ENCODE data around the gene ERCC1. TPM values are rescaled to one million over a fixed set of nuclear protein-coding genes. Genes with fewer than 3 reads are reported as not detected.

Gene ERCC1
- total RNA-seq, 1 experiment from 2014 or later: 62.4 TPM

DNA sequence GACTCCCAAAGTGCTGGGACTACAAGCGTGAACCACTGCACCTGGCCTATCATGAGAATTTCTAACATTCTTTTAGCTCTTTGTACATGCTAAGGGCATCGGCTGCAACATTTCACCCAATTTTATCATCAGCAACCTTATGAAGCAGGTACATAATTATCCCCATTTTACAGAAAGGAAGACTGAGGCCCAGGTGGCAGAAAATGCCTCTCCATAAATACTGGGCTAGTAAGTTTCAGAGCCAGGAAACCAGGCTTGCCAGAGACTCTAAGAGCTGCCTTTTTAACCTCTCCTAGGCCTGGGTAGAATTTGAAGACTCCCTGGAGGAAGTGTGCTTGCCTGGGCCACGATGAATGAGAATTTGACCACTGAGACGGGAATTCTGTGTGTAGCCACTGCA lies 55.6 kb downstream of the ERCC1 start:
- no peaks in the 10 kb centered on the region for H3K9me3 Mint-ChIP-seq
- no peak overlapping the region for H2BK5ac ChIP-seq (ENCODE audit: insufficient read length, low read length)
- H3K23ac ChIP-seq (ENCODE audit: insufficient read length, low read depth, low read length): no peak overlapping the region
- peaks cover 3% of the 10 kb centered on the region for H3K79me1 ChIP-seq (ENCODE audit: insufficient read depth, low read depth, low read length, poor library complexity, severe bottlenecking)
- no peak overlapping the region for H2BK12ac ChIP-seq (ENCODE audit: insufficient read length, low read depth, low read length)
- H4K8ac ChIP-seq (replicated peaks; ENCODE audit: insufficient read length, low read depth, low read length): no peak overlapping the region
- H4K5ac ChIP-seq (ENCODE audit: insufficient read length, low read depth, low read length): no peak overlapping the region
- no peak overlapping the region for H3K14ac ChIP-seq (ENCODE audit: insufficient read depth, low read length)
- no peak overlapping the region for H3K18ac ChIP-seq (ENCODE audit: insufficient read length, low read depth, low read length)
- no peak overlapping the region for H3T11ph ChIP-seq (ENCODE audit: low read length)
- H3K4me2 ChIP-seq (ENCODE audit: insufficient read depth, insufficient read length, low read length): no peak overlapping the region
- H3K4me1 ChIP-seq (ENCODE audit: insufficient read depth, low read length): peaks cover 4% of the 10 kb centered on the region; the same call in 1 of the 2 replicates
- no CpG with 5 or more reads among the region's 4 CpGs for WGBS (ENCODE audit: extremely low coverage, insufficient read length, low lambda C conversion rate)
- peaks cover 16 to 35% (median 32%) of the 10 kb centered on the region in 3 experiments; a peak in 6 of 7 replicates for H3K36me3 Mint-ChIP-seq (ENCODE audit: insufficient read depth in 1 of 3, low read depth in 3 of 3)
- H2BK20ac ChIP-seq (ENCODE audit: low read depth, low read length, poor library complexity, severe bottlenecking): no peak overlapping the region
- peak overlapping the region in 2 of 3 experiments; percentile 67 to 75; a peak in 4 of 7 replicates for H3K27ac Mint-ChIP-seq
- H3K4me1 Mint-ChIP-seq: peaks cover 7 to 16% of the 10 kb centered on the region in 2 experiments
- no peak overlapping the region for H2AK5ac ChIP-seq (ENCODE audit: insufficient read length, low read length)
- H2BK120ac ChIP-seq (ENCODE audit: low read depth, low read length, poor library complexity, severe bottlenecking): no peak overlapping the region
- H2AFZ ChIP-seq (ENCODE audit: low read length): no peak overlapping the region
- H3K27me3 Mint-ChIP-seq (ENCODE audit: low read depth): no peaks in the 10 kb centered on the region
- TF ChIP-seq, protein P1, sequence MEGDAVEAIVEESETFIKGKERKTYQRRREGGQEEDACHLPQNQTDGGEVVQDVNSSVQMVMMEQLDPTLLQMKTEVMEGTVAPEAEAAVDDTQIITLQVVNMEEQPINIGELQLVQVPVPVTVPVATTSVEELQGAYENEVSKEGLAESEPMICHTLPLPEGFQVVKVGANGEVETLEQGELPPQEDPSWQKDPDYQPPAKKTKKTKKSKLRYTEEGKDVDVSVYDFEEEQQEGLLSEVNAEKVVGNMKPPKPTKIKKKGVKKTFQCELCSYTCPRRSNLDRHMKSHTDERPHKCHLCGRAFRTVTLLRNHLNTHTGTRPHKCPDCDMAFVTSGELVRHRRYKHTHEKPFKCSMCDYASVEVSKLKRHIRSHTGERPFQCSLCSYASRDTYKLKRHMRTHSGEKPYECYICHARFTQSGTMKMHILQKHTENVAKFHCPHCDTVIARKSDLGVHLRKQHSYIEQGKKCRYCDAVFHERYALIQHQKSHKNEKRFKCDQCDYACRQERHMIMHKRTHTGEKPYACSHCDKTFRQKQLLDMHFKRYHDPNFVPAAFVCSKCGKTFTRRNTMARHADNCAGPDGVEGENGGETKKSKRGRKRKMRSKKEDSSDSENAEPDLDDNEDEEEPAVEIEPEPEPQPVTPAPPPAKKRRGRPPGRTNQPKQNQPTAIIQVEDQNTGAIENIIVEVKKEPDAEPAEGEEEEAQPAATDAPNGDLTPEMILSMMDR (conservative IDR thresholded peaks at IDR 0.05): no peak
- H4K20me1 ChIP-seq (ENCODE audit: control insufficient read depth, insufficient read depth, insufficient read length): no peaks in the 10 kb centered on the region
- no peak overlapping the region for H4K91ac ChIP-seq (ENCODE audit: insufficient read length, low read depth, low read length)
- DNase-seq: no peak
- no peak overlapping the region for H3K56ac ChIP-seq (ENCODE audit: insufficient read length, low read depth, low read length)
- no peak overlapping the region for H3K27ac ChIP-seq (ENCODE audit: insufficient read length, low read depth, low read length)
- H3K9ac ChIP-seq (ENCODE audit: extremely low read depth, insufficient read length, low read length): no peak overlapping the region
- no peaks in the 10 kb centered on the region for H3K23me2 ChIP-seq (ENCODE audit: insufficient read length, low read depth, low read length, poor library complexity, severe bottlenecking)
- no peaks in the 10 kb centered on the region for H3K27me3 ChIP-seq (ENCODE audit: insufficient read depth, low read length)
- H3K79me2 ChIP-seq (ENCODE audit: insufficient read depth, low read length): no peaks in the 10 kb centered on the region; the same call in 1 of the 2 replicates
- no peak overlapping the region for H2BK15ac ChIP-seq (ENCODE audit: low read depth, low read length)
- no peak overlapping the region for H3K4ac ChIP-seq (ENCODE audit: low read depth, low read length)
- H3K4me3 Mint-ChIP-seq: peak overlapping the region in 1 of 2 experiments; percentile 5; a peak in 2 of 5 replicates
- no peaks in the 10 kb centered on the region for H3K9me3 ChIP-seq (ENCODE audit: control insufficient read depth, low read depth, low read length)

All from H9 (cell line).